Neural cell (in vitro differentiated cells): ENCODE measurements around the gene DNM3. TPM values are rescaled to one million over a fixed set of nuclear protein-coding genes. Genes with fewer than 3 reads are reported as not detected.

Experiments
- H2AFZ ChIP-seq: fragments of 200-600, 300-800 bp; sonication (generic), shearing (Covaris generic); 2 replicates; pipeline ENCODE4 v1.6.0; 2014; ENCODE audit warnings: low read depth, mild to moderate bottlenecking, antibody characterized with exemption, low read length, moderate library complexity
- H3F3A ChIP-seq: fragments of 200-600 bp; shearing (Covaris generic); 2 replicates; pipeline ENCODE4 v1.6.1; 2016; ENCODE audit warnings: mild to moderate bottlenecking, moderate library complexity, mixed read lengths, antibody characterized with exemption, low read length; ENCODE audit not compliant: insufficient read depth, poor library complexity, severe bottlenecking
- H3K27ac ChIP-seq: fragments of 200-600, 300-800 bp; sonication (generic), shearing (Covaris generic); 2 replicates; pipeline ENCODE4 v1.5.1; 2014; ENCODE audit warnings: mild to moderate bottlenecking, low read length, moderate library complexity
- H3K27me3 ChIP-seq: fragments of 300-800, 200-600 bp; sonication (generic), shearing (Covaris generic); 2 replicates; pipeline ENCODE4 v1.6.0; 2014; ENCODE audit warnings: mild to moderate bottlenecking, low read depth, low read length, moderate library complexity; ENCODE audit not compliant: insufficient read depth
- H3K36me3 ChIP-seq: fragments of 300-800, 200-600 bp; sonication (generic), shearing (Covaris generic); 2 replicates; pipeline ENCODE4 v1.5.1; 2014; ENCODE audit warnings: mild to moderate bottlenecking, antibody characterized with exemption, low read length, moderate library complexity; ENCODE audit not compliant: insufficient read depth
- H3K4me2 ChIP-seq: fragments of 300-800, 200-600 bp; sonication (generic), shearing (Covaris generic); 2 replicates; pipeline ENCODE4 v1.6.0; 2014; ENCODE audit warnings: mild to moderate bottlenecking, low read length
- H3K4me3 ChIP-seq: fragments of 300-800, 200-600 bp; sonication (generic), shearing (Covaris generic); 2 replicates; pipeline ENCODE4 v1.5.1; 2014; ENCODE audit warnings: mild to moderate bottlenecking, low read length, moderate library complexity
- H3K79me2 ChIP-seq: fragments of 200-600 bp; shearing (Covaris generic); replicated peaks from 2 replicates; pipeline ENCODE4 v1.6.0; 2014; ENCODE audit warnings: mild to moderate bottlenecking, low read length, moderate library complexity; ENCODE audit not compliant: insufficient read depth
- H3K9ac ChIP-seq: fragments of 300-800, 200-600 bp; sonication (generic), shearing (Covaris generic); 2 replicates; pipeline ENCODE4 v1.6.1; 2016; ENCODE audit warnings: mild to moderate bottlenecking, low read length, mixed read lengths
- H3K9me2 ChIP-seq: fragments of 200-600 bp; shearing (Covaris generic); 2 replicates; pipeline ENCODE4 v1.6.1; 2016; ENCODE audit warnings: mild to moderate bottlenecking, low read length, mixed read lengths; ENCODE audit not compliant: insufficient read depth
- H3K9me3 ChIP-seq: fragments of 200-600, 300-800 bp; sonication (generic), shearing (Covaris generic); 2 replicates; pipeline ENCODE4 v1.6.1; 2016; ENCODE audit warnings: mild to moderate bottlenecking, mixed run types, low read length, moderate library complexity, mixed read lengths
- H4K20me1 ChIP-seq: fragments of 200-600 bp; shearing (Covaris generic); 2 replicates; pipeline ENCODE4 v1.6.1; 2016; ENCODE audit warnings: mild to moderate bottlenecking, mixed run types; ENCODE audit not compliant: insufficient read depth
- CTCF ChIP-seq: fragments of 450-650 bp; IDR thresholded peaks from 2 replicates; pipeline ENCODE4 v1.5.1; 2014; ENCODE audit warnings: antibody characterized with exemption, mild to moderate bottlenecking, moderate library complexity; ENCODE audit not compliant: poor library complexity, severe bottlenecking
- EP300 ChIP-seq: fragments of 450-650 bp; conservative IDR thresholded peaks from 2 replicates; pipeline ENCODE4 v1.6.1; 2014; ENCODE audit warnings: antibody characterized with exemption, mild to moderate bottlenecking, moderate library complexity; ENCODE audit not compliant: poor library complexity, severe bottlenecking
- EZH2 ChIP-seq: fragments of 200-600, 300-800 bp; shearing (Covaris generic), sonication (generic); IDR thresholded peaks from 2 replicates; pipeline ENCODE4 v1.6.1; 2014; ENCODE audit warnings: antibody characterized with exemption, low read length, borderline replicate concordance, mild to moderate bottlenecking; ENCODE audit not compliant: insufficient read depth, poor library complexity, severe bottlenecking
- MXI1 ChIP-seq: fragments of 450-650 bp; conservative IDR thresholded peaks from 2 replicates; pipeline ENCODE4 v1.6.1; 2014; ENCODE audit warnings: antibody characterized with exemption, mild to moderate bottlenecking; ENCODE audit not compliant: poor library complexity, severe bottlenecking
- POLR2AphosphoS5 ChIP-seq: IDR thresholded peaks from 2 replicates; pipeline ENCODE4 v1.6.1; 2012
- RAD21 ChIP-seq: fragments of 450-650 bp; conservative IDR thresholded peaks from 2 replicates; pipeline ENCODE4 v1.6.1; 2014; ENCODE audit warnings: antibody characterized with exemption, mild to moderate bottlenecking, moderate library complexity
- REST ChIP-seq: IDR thresholded peaks from 2 replicates; pipeline ENCODE4 v1.6.1; 2012; ENCODE audit warnings: borderline replicate concordance
- SMC3 ChIP-seq: fragments of 450-650 bp; conservative IDR thresholded peaks from 2 replicates; pipeline ENCODE4 v1.6.1; 2014; ENCODE audit warnings: antibody characterized with exemption, mild to moderate bottlenecking, moderate library complexity; ENCODE audit not compliant: poor library complexity
- TAF1 ChIP-seq: IDR thresholded peaks from 2 replicates; pipeline ENCODE4 v1.6.1; 2012; ENCODE audit warnings: low read depth
- polyA plus RNA-seq: library from polyadenylated mRNA; depleted of rRNA; stranded (reverse); fragments of >200 nt; gene quantifications from 2 replicates; pipeline ENCODE4 v1.2.3, GENCODE V29; 2014

The DNM3 gene
- polyA plus RNA-seq, 1 donor from 2014 or later: 37.1 TPM

GRCh38 chr1:171811672-171812071 lies 29.6 kb upstream of the DNM3 start:
- Histone ChIP-seq H3K36me3 (no peaks in the 10 kb centered on the region), H3K4me2 (no peak overlapping the region), H3K4me3 (no peak overlapping the region)

GRCh38 chr1:171814692-171815091 lies 26.6 kb upstream of the DNM3 start:
- no peaks in the 10 kb centered on the region for H4K20me1 ChIP-seq
- no peaks in the 10 kb centered on the region for H3K9me2 ChIP-seq
- H3K4me3 ChIP-seq: no peak overlapping the region
- H3K4me2 ChIP-seq: no peak overlapping the region
- no peaks in the 10 kb centered on the region for H3F3A ChIP-seq
- H3K27me3 ChIP-seq: no peaks in the 10 kb centered on the region
- H2AFZ ChIP-seq: no peak overlapping the region
- no peaks in the 10 kb centered on the region for H3K36me3 ChIP-seq
- no peaks in the 10 kb centered on the region for H3K79me2 ChIP-seq
- no peaks in the 10 kb centered on the region for H3K9me3 ChIP-seq
- H3K9ac ChIP-seq: no peak overlapping the region
- no peak overlapping the region for H3K27ac ChIP-seq
- no peak for TF ChIP-seq EZH2
- TF ChIP-seq REST: no peak
- no peak for TF ChIP-seq CTCF
- no peak for TF ChIP-seq SMC3
- TF ChIP-seq MXI1: no peak
- TF ChIP-seq RAD21: no peak

More at GRCh38 chr1:171811672-171812071, 29.6 kb upstream of the DNM3 start:
- H4K20me1 ChIP-seq: no peaks in the 10 kb centered on the region
- H3K9me2 ChIP-seq: no peaks in the 10 kb centered on the region
- no peak overlapping the region for H3K9ac ChIP-seq
- no peaks in the 10 kb centered on the region for H3K9me3 ChIP-seq
- no peaks in the 10 kb centered on the region for H3K79me2 ChIP-seq
- H3F3A ChIP-seq: no peaks in the 10 kb centered on the region
- H3K27me3 ChIP-seq: no peaks in the 10 kb centered on the region
- H2AFZ ChIP-seq: no peak overlapping the region
- TF ChIP-seq CTCF (no peak), TAF1 (no peak), POLR2AphosphoS5 (no peak), EZH2 (no peak), SMC3 (no peak), RAD21 (no peak), EP300 (no peak), REST (no peak), MXI1 (no peak)
- H3K27ac ChIP-seq: no peak overlapping the region
